ENCODE results near the gene MAP3K9.

MAP3K9 gene

GRCh38 chr14:70807898-70808415 lies 1.4 kb downstream of the MAP3K9 start:
- H3K4me1 Mint-ChIP-seq (ENCODE audit: low read depth), result peaks cover 18% of the 10 kb centered on the region
- H3K36me3 Mint-ChIP-seq, result peaks cover 2% of the 10 kb centered on the region
- H3K4me3 Mint-ChIP-seq, result peak overlapping the region; percentile 93
- peak overlapping the region; percentile 93 for H3K27ac Mint-ChIP-seq
- H3K9me3 Mint-ChIP-seq (ENCODE audit: low read depth), result no peaks in the 10 kb centered on the region
- H3K27me3 Mint-ChIP-seq, result no peaks in the 10 kb centered on the region

- Mint-ChIP-seq H3K9me3 (ENCODE audit: low read depth) (no peaks in the 10 kb centered on the region), H3K36me3 (peaks cover 11% of the 10 kb centered on the region), H3K4me1 (ENCODE audit: low read depth) (peaks cover 16% of the 10 kb centered on the region), H3K4me3 (no peak overlapping the region), H3K27ac (no peak overlapping the region), H3K27me3 (no peaks in the 10 kb centered on the region)
Observed at GRCh38 chr14:70804556-70805162, 4.7 kb downstream of the MAP3K9 start.

- peaks cover 16% of the 10 kb centered on the region for H3K4me1 Mint-ChIP-seq (ENCODE audit: low read depth)
- H3K27ac Mint-ChIP-seq, result no peak overlapping the region
- no peaks in the 10 kb centered on the region for H3K9me3 Mint-ChIP-seq (ENCODE audit: low read depth)
- H3K27me3 Mint-ChIP-seq, result no peaks in the 10 kb centered on the region
- no peak overlapping the region for H3K4me3 Mint-ChIP-seq
- H3K36me3 Mint-ChIP-seq, result peaks cover 11% of the 10 kb centered on the region
Observed at GRCh38 chr14:70803321-70804310, 5.7 kb downstream of the MAP3K9 start.

- H3K9me3 Mint-ChIP-seq (ENCODE audit: low read depth), result no peaks in the 10 kb centered on the region
- no peak overlapping the region for H3K27ac Mint-ChIP-seq
- H3K4me1 Mint-ChIP-seq (ENCODE audit: low read depth), result peaks cover 10% of the 10 kb centered on the region
- H3K4me3 Mint-ChIP-seq, result no peak overlapping the region
- H3K27me3 Mint-ChIP-seq, result no peaks in the 10 kb centered on the region
- peaks cover 11% of the 10 kb centered on the region for H3K36me3 Mint-ChIP-seq
Observed at GRCh38 chr14:70802379-70802778, 6.9 kb downstream of the MAP3K9 start.

- H3K27me3 Mint-ChIP-seq, result no peaks in the 10 kb centered on the region
- H3K9me3 Mint-ChIP-seq (ENCODE audit: low read depth), result no peaks in the 10 kb centered on the region
- no peak overlapping the region for H3K27ac Mint-ChIP-seq
- H3K4me1 Mint-ChIP-seq (ENCODE audit: low read depth), result peaks cover 9% of the 10 kb centered on the region
- H3K4me3 Mint-ChIP-seq, result no peak overlapping the region
- H3K36me3 Mint-ChIP-seq, result peaks cover 13% of the 10 kb centered on the region
Observed at GRCh38 chr14:70801836-70802235, 7.5 kb downstream of the MAP3K9 start.

- no peaks in the 10 kb centered on the region for H3K9me3 Mint-ChIP-seq (ENCODE audit: low read depth)
- H3K4me1 Mint-ChIP-seq (ENCODE audit: low read depth), result peaks cover 2% of the 10 kb centered on the region
- H3K27me3 Mint-ChIP-seq, result no peaks in the 10 kb centered on the region
- H3K27ac Mint-ChIP-seq, result no peak overlapping the region
- H3K36me3 Mint-ChIP-seq, result peaks cover 17% of the 10 kb centered on the region
- no peak overlapping the region for H3K4me3 Mint-ChIP-seq
Observed at GRCh38 chr14:70796551-70796950, 12.8 kb downstream of the MAP3K9 start.

- H3K4me3 Mint-ChIP-seq, result no peak overlapping the region
- no peaks in the 10 kb centered on the region for H3K9me3 Mint-ChIP-seq (ENCODE audit: low read depth)
- H3K4me1 Mint-ChIP-seq (ENCODE audit: low read depth), result peaks cover 2% of the 10 kb centered on the region
- no peak overlapping the region for H3K27ac Mint-ChIP-seq
- H3K36me3 Mint-ChIP-seq, result peaks cover 11% of the 10 kb centered on the region
- H3K27me3 Mint-ChIP-seq, result no peaks in the 10 kb centered on the region
Observed at GRCh38 chr14:70794294-70794693, 15.0 kb downstream of the MAP3K9 start.

GRCh38 chr14:70793637-70794036 lies 15.7 kb downstream of the MAP3K9 start:
- Mint-ChIP-seq H3K36me3 (peaks cover 12% of the 10 kb centered on the region), H3K27me3 (no peaks in the 10 kb centered on the region), H3K27ac (no peak overlapping the region), H3K9me3 (ENCODE audit: low read depth) (no peaks in the 10 kb centered on the region), H3K4me1 (ENCODE audit: low read depth) (peaks cover 2% of the 10 kb centered on the region), H3K4me3 (no peak overlapping the region)

GRCh38 chr14:70792939-70793338 lies 16.4 kb downstream of the MAP3K9 start:
- Mint-ChIP-seq H3K4me3 (no peak overlapping the region), H3K27ac (no peak overlapping the region), H3K4me1 (ENCODE audit: low read depth) (peaks cover 2% of the 10 kb centered on the region), H3K9me3 (ENCODE audit: low read depth) (no peaks in the 10 kb centered on the region), H3K36me3 (peaks cover 12% of the 10 kb centered on the region), H3K27me3 (no peaks in the 10 kb centered on the region)

- H3K27me3 Mint-ChIP-seq, result no peaks in the 10 kb centered on the region
- peaks cover 12% of the 10 kb centered on the region for H3K36me3 Mint-ChIP-seq
- H3K4me3 Mint-ChIP-seq, result no peak overlapping the region
- H3K4me1 Mint-ChIP-seq (ENCODE audit: low read depth), result peaks cover 2% of the 10 kb centered on the region
- H3K9me3 Mint-ChIP-seq (ENCODE audit: low read depth), result no peaks in the 10 kb centered on the region
- H3K27ac Mint-ChIP-seq, result no peak overlapping the region
Observed at GRCh38 chr14:70791971-70792370, 17.3 kb downstream of the MAP3K9 start.

- H3K4me1 Mint-ChIP-seq (ENCODE audit: low read depth), result peaks cover 2% of the 10 kb centered on the region
- H3K27me3 Mint-ChIP-seq, result no peaks in the 10 kb centered on the region
- H3K27ac Mint-ChIP-seq, result no peak overlapping the region
- no peak overlapping the region for H3K4me3 Mint-ChIP-seq
- H3K36me3 Mint-ChIP-seq, result peaks cover 14% of the 10 kb centered on the region
- H3K9me3 Mint-ChIP-seq (ENCODE audit: low read depth), result no peaks in the 10 kb centered on the region
Observed at GRCh38 chr14:70789961-70790360, 19.4 kb downstream of the MAP3K9 start.

GRCh38 chr14:70789361-70789760 lies 20.0 kb downstream of the MAP3K9 start:
- H3K9me3 Mint-ChIP-seq (ENCODE audit: low read depth), result no peaks in the 10 kb centered on the region
- H3K4me3 Mint-ChIP-seq, result no peak overlapping the region
- no peaks in the 10 kb centered on the region for H3K27me3 Mint-ChIP-seq
- H3K36me3 Mint-ChIP-seq, result peaks cover 14% of the 10 kb centered on the region
- peaks cover 2% of the 10 kb centered on the region for H3K4me1 Mint-ChIP-seq (ENCODE audit: low read depth)
- no peak overlapping the region for H3K27ac Mint-ChIP-seq

- Mint-ChIP-seq H3K36me3 (peaks cover 13% of the 10 kb centered on the region), H3K27ac (no peak overlapping the region), H3K4me1 (ENCODE audit: low read depth) (peaks cover 1% of the 10 kb centered on the region), H3K27me3 (no peaks in the 10 kb centered on the region), H3K9me3 (ENCODE audit: low read depth) (no peaks in the 10 kb centered on the region), H3K4me3 (no peak overlapping the region)
Observed at GRCh38 chr14:70788898-70789297, 20.4 kb downstream of the MAP3K9 start.

GRCh38 chr14:70785556-70785955 lies 23.8 kb downstream of the MAP3K9 start:
- Mint-ChIP-seq H3K4me3 (no peak overlapping the region), H3K27ac (no peak overlapping the region), H3K27me3 (no peaks in the 10 kb centered on the region), H3K9me3 (ENCODE audit: low read depth) (no peaks in the 10 kb centered on the region), H3K36me3 (peaks cover 12% of the 10 kb centered on the region), H3K4me1 (ENCODE audit: low read depth) (peaks cover 14% of the 10 kb centered on the region)

- no peaks in the 10 kb centered on the region for H3K9me3 Mint-ChIP-seq (ENCODE audit: low read depth)
- H3K4me3 Mint-ChIP-seq, result no peak overlapping the region
- no peak overlapping the region for H3K27ac Mint-ChIP-seq
- H3K4me1 Mint-ChIP-seq (ENCODE audit: low read depth), result peaks cover 19% of the 10 kb centered on the region
- H3K36me3 Mint-ChIP-seq, result peaks cover 12% of the 10 kb centered on the region
- H3K27me3 Mint-ChIP-seq, result no peaks in the 10 kb centered on the region
Observed at GRCh38 chr14:70784886-70785285, 24.4 kb downstream of the MAP3K9 start.
